Jurkat, Clone E6-1 (cell line): ENCODE data around the gene ANO2.
"Not testable (repeated sequence)": the region's sequence is repeated elsewhere in the genome, so short reads cannot be mapped to it uniquely, and the experiment has no call there.

Source experiments
- DNase-seq: peaks from one replicate; pipeline ENCODE4 v3.0.0-alpha.2; 2011; ENCODE audit warnings: low read depth, low spot score
- H3K4me3 ChIP-seq: 2 replicates; pipeline ENCODE4 v1.5.1; 2011; ENCODE audit warnings: mild to moderate bottlenecking, low read length, control low read depth, moderate library complexity

ANO2 gene

GRCh38 chr12:5660238-5660637 lies 284.8 kb downstream of the ANO2 start:
- DNase-seq = no peak
- no peak overlapping the region for H3K4me3 ChIP-seq

GRCh38 chr12:5658339-5658941 lies 286.6 kb downstream of the ANO2 start:
- not testable (repeated sequence) for H3K4me3 ChIP-seq, DNase-seq

GRCh38 chr12:5656836-5657235 lies 288.2 kb downstream of the ANO2 start:
- H3K4me3 ChIP-seq = no peak overlapping the region

GRCh38 chr12:5655120-5655519 lies 289.9 kb downstream of the ANO2 start:
- DNase-seq = no peak
- no peak overlapping the region for H3K4me3 ChIP-seq

More at GRCh38 chr12:5656836-5657235, 288.2 kb downstream of the ANO2 start:
- DNase-seq = no peak

GRCh38 chr12:5654019-5654418 lies 291.0 kb downstream of the ANO2 start:
- no peak for DNase-seq
- no peak overlapping the region for H3K4me3 ChIP-seq

- H3K4me3 ChIP-seq = no peak overlapping the region
- no peak for DNase-seq
Measured at GRCh38 chr12:5650829-5651461, 294.1 kb downstream of the ANO2 start.

- DNase-seq = no peak
- H3K4me3 ChIP-seq = no peak overlapping the region
Measured at GRCh38 chr12:5650281-5650680, 294.8 kb downstream of the ANO2 start.

- DNase-seq = peak; percentile 35
- H3K4me3 ChIP-seq = no peak overlapping the region
Measured at GRCh38 chr12:5648692-5649359, 296.2 kb downstream of the ANO2 start.

- H3K4me3 ChIP-seq = no peak overlapping the region
- DNase-seq = no peak
Measured at GRCh38 chr12:5643266-5643665, 301.8 kb downstream of the ANO2 start.

GRCh38 chr12:5637698-5638097 lies 307.4 kb downstream of the ANO2 start:
- no peak for DNase-seq
- H3K4me3 ChIP-seq = no peak overlapping the region

GRCh38 chr12:5636907-5637306 lies 308.2 kb downstream of the ANO2 start:
- H3K4me3 ChIP-seq = no peak overlapping the region
- DNase-seq = no peak

GRCh38 chr12:5633106-5633505 lies 312.0 kb downstream of the ANO2 start:
- DNase-seq = no peak
- H3K4me3 ChIP-seq = no peak overlapping the region

- DNase-seq = no peak
Measured at GRCh38 chr12:5632453-5632852, 312.6 kb downstream of the ANO2 start.

GRCh38 chr12:5631497-5631896 lies 313.6 kb downstream of the ANO2 start:
- no peak for DNase-seq
- H3K4me3 ChIP-seq = no peak overlapping the region

More at GRCh38 chr12:5632453-5632852, 312.6 kb downstream of the ANO2 start:
- H3K4me3 ChIP-seq = no peak overlapping the region

GRCh38 chr12:5630726-5631125 lies 314.3 kb downstream of the ANO2 start:
- DNase-seq = no peak
- no peak overlapping the region for H3K4me3 ChIP-seq

- DNase-seq = no peak
- H3K4me3 ChIP-seq = no peak overlapping the region
Measured at GRCh38 chr12:5628501-5628900, 316.6 kb downstream of the ANO2 start.

- H3K4me3 ChIP-seq = no peak overlapping the region
- DNase-seq = no peak
Measured at GRCh38 chr12:5627053-5627630, 317.9 kb downstream of the ANO2 start.

GRCh38 chr12:5626151-5626550 lies 318.9 kb downstream of the ANO2 start:
- no peak for DNase-seq
- no peak overlapping the region for H3K4me3 ChIP-seq

- no peak overlapping the region for H3K4me3 ChIP-seq
- no peak for DNase-seq
Measured at GRCh38 chr12:5624486-5625272, 320.4 kb downstream of the ANO2 start.
